Upper lobe of left lung (tissue), 4 donors: ENCODE measurements around the gene GTF2A1L.

Experiments
- CTCF ChIP-seq, 6 experiments: fragments of 450-650 bp in 4 of 6; fragments of 200-600 bp in 2 of 6; sonication (generic) in 2 of 6; IDR thresholded peaks; one replicate each; pipeline ENCODE4 v1.5.1; 2016 to 2019; ENCODE audit warnings: antibody characterized with exemption in 6 of 6
- EP300 ChIP-seq, 4 donors: sonication (generic); formaldehyde crosslinking; IDR thresholded peaks; one replicate each; pipeline ENCODE4 v1.5.1; 2017; ENCODE audit warnings: antibody characterized with exemption in 4 of 4, control low read depth in 2 of 4
- POLR2A ChIP-seq, 4 donors: fragments of 450-650 bp; IDR thresholded peaks; one replicate each; pipeline ENCODE4 v1.5.1; 2016 to 2017; ENCODE audit warnings: antibody characterized with exemption in 4 of 4, mild to moderate bottlenecking in 2 of 4
- POLR2AphosphoS5 ChIP-seq, 2 donors: sonication (generic); formaldehyde crosslinking; IDR thresholded peaks; one replicate each; pipeline ENCODE4 v1.5.1; 2017; ENCODE audit warnings: antibody characterized with exemption in 2 of 2

- no peak for TF ChIP-seq POLR2AphosphoS5 (IDR thresholded peaks at IDR 0.05)
- no peak for TF ChIP-seq POLR2A (IDR thresholded peaks at IDR 0.05)
- no peak for TF ChIP-seq CTCF (IDR thresholded peaks at IDR 0.05)
- peak in 1 of 4 donors; percentile 28 for TF ChIP-seq EP300 (IDR thresholded peaks at IDR 0.05)
Observed at GRCh38 chr2:48721158-48721557, 103.5 kb downstream of the GTF2A1L start.
